HG02798 (cell line): ENCODE data around the gene TMEM14C.

Experiments used
- ATAC-seq: cut with Tn5 transposase; IDR thresholded peaks from one replicate; pipeline ENCODE4 v1.9.1; 2021; ENCODE audit warnings: mild to moderate bottlenecking; ENCODE audit not compliant: unreplicated experiment, poor library complexity

The TMEM14C gene

DNA sequence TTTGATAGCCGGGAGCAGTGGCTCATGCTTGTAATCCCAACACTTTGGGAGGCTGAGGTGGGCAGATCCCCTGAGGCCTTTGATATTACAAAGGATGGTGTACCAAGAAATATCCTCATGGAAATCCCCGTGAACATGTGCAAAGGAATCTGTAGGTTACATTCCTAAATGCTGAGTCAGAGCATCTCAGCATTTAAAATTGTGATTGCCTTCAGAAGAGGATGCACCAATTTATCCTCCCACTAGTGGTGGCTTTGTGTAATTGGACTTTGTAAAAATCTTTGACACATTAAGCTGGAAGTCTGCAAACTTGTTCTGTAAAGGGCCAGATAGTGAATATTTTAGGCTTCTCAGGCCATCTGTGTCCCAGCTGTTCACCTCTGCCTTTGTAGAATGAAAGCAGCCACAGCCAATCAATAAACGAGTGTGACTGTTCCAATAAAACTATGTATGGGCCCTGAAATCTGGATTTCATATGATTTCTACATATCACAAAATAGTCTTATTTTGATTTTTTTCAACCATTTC is 36.5 kb downstream of the TMEM14C start:
- peak; percentile 57 for ATAC-seq

DNA sequence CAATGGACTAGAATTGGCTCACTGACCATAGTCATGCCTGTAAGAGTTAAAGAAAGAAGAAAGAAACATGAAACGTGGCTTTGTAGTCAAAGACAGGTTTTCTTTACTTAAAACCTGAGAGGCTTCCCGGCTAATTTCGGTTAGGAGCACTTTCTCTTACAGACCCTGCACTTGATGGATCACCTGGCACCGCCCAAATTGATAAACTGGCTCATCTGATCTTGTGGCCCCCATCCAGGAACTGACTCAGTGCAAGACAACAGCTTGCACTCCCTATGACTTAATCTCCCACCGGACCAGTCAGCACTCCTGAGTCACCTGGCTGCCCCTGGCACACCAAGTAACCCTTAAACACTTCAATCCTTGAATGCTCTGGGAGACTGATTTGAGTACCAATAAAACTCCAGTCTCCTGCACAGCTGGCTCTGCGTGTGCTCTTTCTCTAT is 37.0 kb downstream of the TMEM14C start:
- no peak for ATAC-seq

DNA sequence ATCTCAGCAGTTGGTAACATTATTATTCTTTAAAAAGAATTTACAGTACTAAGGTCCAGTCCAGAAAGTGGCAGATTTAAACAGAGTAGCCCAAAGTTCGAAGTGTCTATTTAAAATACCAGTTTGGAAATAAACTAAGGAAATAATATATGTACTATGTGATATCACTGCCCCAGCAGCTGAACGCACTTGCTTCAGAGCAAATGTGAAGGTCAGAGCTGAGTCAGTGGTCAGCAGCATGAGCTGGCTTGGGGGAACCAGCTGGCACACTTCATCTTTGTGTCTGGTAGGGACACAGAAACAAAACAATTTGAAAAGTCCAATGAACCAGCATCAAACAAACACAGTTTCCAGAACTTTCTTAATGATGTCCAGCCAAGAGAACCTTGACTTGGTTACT is 40.1 kb downstream of the TMEM14C start:
- no peak for ATAC-seq

DNA sequence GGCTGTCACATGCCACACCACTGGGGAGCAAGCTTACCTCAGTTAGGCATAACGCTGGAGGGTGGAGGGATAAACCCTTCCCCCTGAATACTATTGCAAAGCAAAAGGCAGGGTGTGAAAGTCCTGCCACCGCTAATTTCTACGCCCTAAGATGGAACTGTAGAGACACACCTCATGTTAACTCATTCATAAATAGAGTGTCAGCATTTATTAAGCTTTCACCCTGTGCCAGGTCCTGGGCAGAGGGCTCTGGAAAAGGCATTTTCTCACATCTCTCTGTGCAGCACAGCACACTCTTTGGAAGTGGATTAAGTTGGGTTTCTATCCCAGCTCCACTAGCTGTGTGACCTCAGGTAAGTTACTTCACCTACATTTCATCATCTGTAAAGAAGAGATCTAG is 46.5 kb downstream of the TMEM14C start:
- ATAC-seq: no peak

DNA sequence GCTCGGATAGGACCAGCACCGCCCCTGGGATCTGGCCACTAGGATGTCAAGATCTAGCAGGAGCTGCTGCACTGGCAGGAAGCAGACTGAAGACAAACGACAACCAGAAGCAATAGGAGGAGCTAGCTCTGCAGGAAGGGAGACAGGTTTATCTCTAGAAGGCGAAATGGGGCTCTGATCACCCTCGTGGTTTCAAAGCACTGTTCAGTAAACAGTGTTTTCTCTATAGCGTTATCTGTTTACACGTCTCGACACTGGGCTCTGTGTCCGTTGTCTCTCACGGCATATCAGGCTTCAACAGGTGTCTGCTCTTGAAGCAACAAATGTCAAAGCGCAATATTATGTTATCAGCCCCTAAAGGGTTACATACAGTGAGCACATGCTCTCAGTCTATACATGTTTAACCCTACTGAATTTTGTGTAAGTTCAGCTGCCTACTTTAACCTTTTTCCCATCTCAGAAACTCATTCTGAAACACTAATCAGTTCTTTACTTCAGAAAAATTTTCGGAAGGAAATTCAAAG is 48.6 kb downstream of the TMEM14C start:
- ATAC-seq: no peak

DNA sequence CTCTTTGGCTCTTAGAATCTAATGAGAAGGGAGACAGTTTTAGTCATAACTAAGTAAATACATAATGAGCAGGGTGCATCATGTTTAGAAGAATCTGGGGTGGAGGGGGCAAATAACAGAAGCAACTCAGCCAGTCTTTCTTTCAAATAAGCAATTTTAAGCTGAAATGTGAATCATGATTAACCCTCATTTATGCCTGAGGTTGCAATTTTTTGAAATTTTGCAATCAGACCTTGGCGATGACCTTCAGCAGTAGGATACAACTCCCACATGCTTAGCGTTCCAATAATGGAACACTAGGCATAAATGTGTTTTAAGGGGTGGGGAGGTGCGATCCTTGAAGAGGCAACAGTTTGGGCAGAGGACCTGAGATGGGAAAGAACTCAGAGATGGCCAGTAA is 55.4 kb downstream of the TMEM14C start:
- ATAC-seq: no peak

DNA sequence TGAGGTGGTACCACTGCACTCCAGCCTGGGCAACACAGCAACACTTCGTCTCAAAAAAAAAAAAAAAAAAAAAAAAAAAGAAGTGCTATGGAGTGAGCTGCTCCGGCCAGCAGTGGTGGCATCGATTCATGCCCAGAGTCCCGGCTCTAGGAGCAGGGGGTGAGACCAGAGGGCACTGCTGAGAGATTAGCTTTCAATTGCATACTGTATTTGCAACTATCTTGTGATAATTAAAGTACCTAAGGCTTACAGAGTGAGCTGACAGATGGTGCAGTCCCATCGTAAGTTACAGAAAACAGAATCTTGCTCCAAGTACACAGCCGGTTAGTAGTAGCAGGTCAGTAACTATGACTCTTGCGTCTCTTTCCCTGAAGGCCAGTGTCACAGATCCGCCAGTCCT is 56.2 kb downstream of the TMEM14C start:
- ATAC-seq: no peak
